ENCODE data around the gene RGS11.

RGS11 gene

DNA sequence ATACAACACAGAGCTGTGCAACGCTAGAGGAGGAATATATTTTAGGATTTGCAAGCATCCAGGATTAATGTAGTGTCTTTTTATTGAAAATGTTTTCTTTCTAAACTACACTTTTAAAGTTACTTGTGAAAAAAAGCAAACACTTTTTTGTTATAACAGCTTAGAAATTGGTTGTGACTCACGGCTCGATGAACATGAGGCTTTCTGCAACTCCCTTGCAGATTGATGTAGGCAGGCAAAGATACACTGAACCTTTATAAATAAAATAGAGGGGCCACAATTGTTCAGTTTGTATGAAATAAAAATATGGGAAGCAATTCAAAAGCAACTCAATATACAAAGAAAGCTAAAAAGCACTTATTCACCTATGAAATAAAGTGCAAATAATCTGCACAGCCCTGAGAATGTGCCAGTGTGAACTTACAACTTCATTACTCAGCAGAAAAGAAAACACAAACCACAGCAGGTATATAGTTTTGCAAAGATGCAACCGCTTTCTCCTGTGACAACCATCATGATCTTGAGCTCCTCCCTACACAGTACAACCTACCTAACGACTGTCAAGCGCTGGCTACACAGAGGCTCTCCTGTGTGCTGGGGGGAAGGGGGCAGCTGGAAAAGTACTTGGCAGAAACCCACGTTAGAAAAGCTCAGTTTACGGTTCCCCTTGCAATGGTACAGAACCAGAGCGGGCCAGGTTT lies 47.4 kb downstream of the RGS11 start:
- no peak for DNase-seq

DNA sequence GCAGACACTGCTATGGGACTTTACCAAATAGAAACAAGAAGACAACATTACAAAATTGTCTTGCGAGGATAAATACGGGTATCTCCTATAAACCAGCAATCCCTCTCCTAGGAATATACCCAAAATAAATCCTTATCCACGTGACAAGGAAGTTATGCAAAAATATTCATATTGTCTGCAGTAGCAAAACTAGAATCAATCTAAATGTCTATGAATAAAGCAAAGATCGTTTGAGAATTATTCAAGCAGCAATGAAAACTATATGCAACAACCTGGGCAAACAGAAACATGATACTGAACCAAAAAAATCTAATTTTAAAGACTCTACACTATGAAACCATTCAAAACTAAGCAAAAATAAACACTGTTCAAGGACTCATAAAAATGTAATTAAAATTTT lies 55.7 kb downstream of the RGS11 start:
- no peak for DNase-seq
